CD14-positive monocyte (primary cell): ENCODE results near the gene EMILIN2. TPM values are rescaled to one million over a fixed set of nuclear protein-coding genes. Genes with fewer than 3 reads are reported as not detected.
"Not testable (repeated sequence)": the region's sequence is repeated elsewhere in the genome, so short reads cannot be mapped to it uniquely, and the experiment has no call there.

Source experiments
- DNase-seq, 3 donors: peaks; one replicate each; pipeline ENCODE4 v3.0.0-alpha.2; 2011 to 2022
- H2AFZ ChIP-seq: 2 replicates; pipeline ENCODE4 v1.6.0; 2012; ENCODE audit warnings: mild to moderate bottlenecking, low read depth, low read length, inconsistent platforms; ENCODE audit not compliant: insufficient read depth, poor library complexity, severe bottlenecking
- H3K27ac ChIP-seq, 2 donors: 1 replicate in 1 of 2; 2 replicates in 1 of 2; pipeline ENCODE4 v1.5.1; 2012 to 2013; ENCODE audit warnings: low read length in 2 of 2, control low read depth in 1 of 2, inconsistent platforms in 1 of 2, low read depth in 1 of 2, mild to moderate bottlenecking in 1 of 2
- H3K27me3 ChIP-seq, 2 donors: one replicate each; pipeline versions ENCODE4 v1.6.0 to v1.6.1; 2011 to 2013; ENCODE audit warnings: low read length in 2 of 2; ENCODE audit not compliant: control insufficient read depth in 2 of 2, insufficient read depth in 2 of 2
- H3K36me3 ChIP-seq, 2 donors: replicated peaks in 1 of 2; 1 replicate in 1 of 2; 2 replicates in 1 of 2; pipeline versions ENCODE4 v1.5.1 to v1.6.1; 2012 to 2013; ENCODE audit warnings: low read length in 2 of 2, control low read depth in 1 of 2, inconsistent platforms in 1 of 2, mild to moderate bottlenecking in 1 of 2; ENCODE audit not compliant: insufficient read depth in 2 of 2, control insufficient read depth in 1 of 2
- H3K4me1 ChIP-seq, 2 donors: 1 replicate in 1 of 2; 2 replicates in 1 of 2; pipeline versions ENCODE4 v1.5.1 to v1.6.1; 2012 to 2013; ENCODE audit warnings: low read length in 2 of 2, control low read depth in 1 of 2, inconsistent platforms in 1 of 2, mild to moderate bottlenecking in 1 of 2, moderate library complexity in 1 of 2; ENCODE audit not compliant: insufficient read depth in 2 of 2, control insufficient read depth in 1 of 2
- H3K4me2 ChIP-seq: replicated peaks from 2 replicates; pipeline ENCODE3; 2012; ENCODE audit warnings: low read length, moderate library complexity, mild to moderate bottlenecking; ENCODE audit not compliant: poor library complexity, severe bottlenecking; ENCODE audit errors: extremely low read depth
- H3K4me3 ChIP-seq, 3 experiments: fragments of 200-600 bp in 1 of 3; sonication (generic) in 1 of 3; replicated peaks in 1 of 3; 1 replicate in 2 of 3; 2 replicates in 1 of 3; pipeline ENCODE4 v1.5.1; 2011 to 2013; ENCODE audit warnings: low read length in 3 of 3, mild to moderate bottlenecking in 3 of 3, control low read depth in 2 of 3, low read depth in 2 of 3, inconsistent platforms in 1 of 3, moderate library complexity in 1 of 3
- H3K79me2 ChIP-seq: 2 replicates; pipeline ENCODE4 v1.6.0; 2012; ENCODE audit warnings: mild to moderate bottlenecking, control low read depth, inconsistent platforms, low read length, moderate library complexity; ENCODE audit not compliant: insufficient read depth
- H3K9ac ChIP-seq: 2 replicates; pipeline ENCODE4 v1.6.0; 2017; ENCODE audit warnings: low read length, mild to moderate bottlenecking; ENCODE audit not compliant: insufficient read depth, poor library complexity, severe bottlenecking
- H3K9me3 ChIP-seq, 2 donors: replicated peaks in 1 of 2; 1 replicate in 1 of 2; 2 replicates in 1 of 2; pipeline versions ENCODE4 v1.5.1 to v1.6.1; 2012 to 2013; ENCODE audit warnings: low read length in 2 of 2, control low read depth in 1 of 2; ENCODE audit not compliant: control insufficient read depth in 1 of 2, insufficient read depth in 1 of 2
- H4K20me1 ChIP-seq: 2 replicates; pipeline ENCODE4 v1.6.0; 2012; ENCODE audit warnings: mild to moderate bottlenecking, low read length, control low read depth, moderate library complexity; ENCODE audit not compliant: insufficient read depth
- H3K27ac Mint-ChIP-seq, 7 donors: one replicate each; pipeline ENCODE4 v1.8.0; 2020; ENCODE audit warnings: mild to moderate bottlenecking in 7 of 7, mixed read lengths in 7 of 7, moderate library complexity in 6 of 7, inconsistent platforms in 2 of 7
- H3K27me3 Mint-ChIP-seq, 3 donors: one replicate each; pipeline ENCODE4 v1.8.0; 2021 to 2022; ENCODE audit warnings: low read depth in 3 of 3, mild to moderate bottlenecking in 3 of 3, mixed read lengths in 3 of 3, moderate library complexity in 3 of 3, inconsistent platforms in 1 of 3
- H3K36me3 Mint-ChIP-seq, 2 donors: one replicate each; pipeline ENCODE4 v1.8.0; 2020; ENCODE audit warnings: mixed read lengths in 2 of 2, inconsistent platforms in 1 of 2, mild to moderate bottlenecking in 1 of 2
- H3K4me1 Mint-ChIP-seq: one replicate; pipeline ENCODE4 v1.8.0; 2020; ENCODE audit warnings: mild to moderate bottlenecking, mixed read lengths
- H3K4me3 Mint-ChIP-seq, 2 donors: one replicate each; pipeline ENCODE4 v1.8.0; 2020; ENCODE audit warnings: mild to moderate bottlenecking in 2 of 2, mixed read lengths in 2 of 2, moderate library complexity in 1 of 2
- H3K9me3 Mint-ChIP-seq, 7 donors: one replicate each; pipeline ENCODE4 v1.8.0; 2020 to 2022; ENCODE audit warnings: mixed read lengths in 7 of 7, mild to moderate bottlenecking in 6 of 7, moderate library complexity in 6 of 7, inconsistent platforms in 2 of 7
- CTCF ChIP-seq: fragments of 200-600 bp; IDR thresholded peaks from one replicate; pipeline ENCODE4 v1.8.0; 2022; ENCODE audit warnings: antibody characterized with exemption, mild to moderate bottlenecking
- WGBS: methylation state at CpG from one replicate; pipeline ENCODE4 v1.1.5; 2013; ENCODE audit warnings: missing lambda C conversion rate; ENCODE audit not compliant: insufficient coverage; 5-methylcytosine and 5-hydroxymethylcytosine counted together
- intact Hi-C, 2 donors: fragments of 100-400 bp; cut with micrococcal nuclease; formaldehyde crosslinking; loops; one replicate each; pipeline versions ENCODE4 v1.15.0 to v1.15.1; 2023
- polyA plus RNA-seq, 3 donors: library from polyadenylated mRNA; depleted of rRNA in 1 of 3; unstranded in 2 of 3; stranded (reverse) in 1 of 3; fragments of 300-500 nt in 2 of 3; fragments of >200 nt in 1 of 3; fragmentation: Illumina TruSeq in 2 of 3; gene quantifications; 1 replicate in 2 of 3; 2 replicates in 1 of 3; pipeline ENCODE4 v1.2.3, GENCODE V29; 2012 to 2021

The EMILIN2 gene
- polyA plus RNA-seq, 3 donors = 30.5 to 43.2 (median 33.8) TPM

- H2AFZ ChIP-seq = no peak overlapping the region
- DNase-seq = no peak
- no peak overlapping the region for H3K9ac ChIP-seq
Observed at GRCh38 chr18:2826581-2826980, 20.2 kb upstream of the EMILIN2 start.

GRCh38 chr18:2827061-2827460 is 19.7 kb upstream of the EMILIN2 start:
- H3K27me3 Mint-ChIP-seq = peaks cover 1 to 3% (median 2%) of the 10 kb centered on the region in 3 donors
- no peaks in the 10 kb centered on the region for H3K27me3 ChIP-seq
- WGBS = 100% methylated on average over 2 of the region's 5 CpGs
- H2AFZ ChIP-seq = no peak overlapping the region
- no peak overlapping the region for H3K27ac Mint-ChIP-seq
- no peaks in the 10 kb centered on the region for H3K4me1 ChIP-seq
- no peak overlapping the region for H3K4me3 ChIP-seq
- no peaks in the 10 kb centered on the region for H3K36me3 Mint-ChIP-seq
- DNase-seq = no peak
- no peak overlapping the region for H3K4me3 Mint-ChIP-seq
- H3K36me3 ChIP-seq = no peaks in the 10 kb centered on the region
- H3K9me3 Mint-ChIP-seq = peaks cover 0 to 8% (median 6%) of the 10 kb centered on the region in 7 donors
- TF ChIP-seq CTCF = no peak
- no peaks in the 10 kb centered on the region for H4K20me1 ChIP-seq
- no peaks in the 10 kb centered on the region for H3K9me3 ChIP-seq
- H3K79me2 ChIP-seq = no peaks in the 10 kb centered on the region
- intact Hi-C loops = no loop called here
- no peak overlapping the region for H3K27ac ChIP-seq
- H3K4me2 ChIP-seq = no peak overlapping the region
- H3K4me1 Mint-ChIP-seq = peaks cover 3% of the 10 kb centered on the region
- no peak overlapping the region for H3K9ac ChIP-seq

More at GRCh38 chr18:2826581-2826980, 20.2 kb upstream of the EMILIN2 start:
- H4K20me1 ChIP-seq = no peaks in the 10 kb centered on the region
- H3K4me2 ChIP-seq = no peak overlapping the region
- Mint-ChIP-seq H3K4me3 (no peak overlapping the region), H3K9me3 (peaks cover 0 to 8% (median 6%) of the 10 kb centered on the region in 7 donors), H3K36me3 (no peaks in the 10 kb centered on the region), H3K27ac (no peak overlapping the region), H3K4me1 (peaks cover 3% of the 10 kb centered on the region), H3K27me3 (peaks cover 1 to 3% (median 2%) of the 10 kb centered on the region in 3 donors)
- no peak for TF ChIP-seq CTCF
- H3K79me2 ChIP-seq = no peaks in the 10 kb centered on the region
- no peaks in the 10 kb centered on the region for H3K27me3 ChIP-seq
- H3K9me3 ChIP-seq = no peaks in the 10 kb centered on the region
- no peak overlapping the region for H3K4me3 ChIP-seq
- H3K27ac ChIP-seq = no peak overlapping the region
- H3K4me1 ChIP-seq = no peaks in the 10 kb centered on the region
- intact Hi-C loops = no loop called here
- WGBS = 91% methylated on average over 8 of the region's 10 CpGs
- H3K36me3 ChIP-seq = no peaks in the 10 kb centered on the region

GRCh38 chr18:2836118-2836517 is 10.7 kb upstream of the EMILIN2 start:
- H3K36me3 ChIP-seq, H3K79me2 ChIP-seq, H3K4me3 Mint-ChIP-seq, H2AFZ ChIP-seq, H3K4me1 ChIP-seq, H3K36me3 Mint-ChIP-seq, H3K27me3 Mint-ChIP-seq, H3K4me1 Mint-ChIP-seq, H3K27ac ChIP-seq, intact Hi-C loops, H3K4me2 ChIP-seq, DNase-seq, H3K27me3 ChIP-seq, H3K9ac ChIP-seq, H3K4me3 ChIP-seq, H4K20me1 ChIP-seq, H3K9me3 ChIP-seq, H3K27ac Mint-ChIP-seq: not testable (repeated sequence)
- 100% methylated on average over 1 of the region's 3 CpGs for WGBS
- H3K9me3 Mint-ChIP-seq = peaks cover 7 to 22% (median 14%) of the 10 kb centered on the region in 7 donors
